ENCODE data around the gene PEAK3. TPM values are rescaled to one million over a fixed set of nuclear protein-coding genes. Genes with fewer than 3 reads are reported as not detected.
A peak's percentile ranks its signal among the peaks of the same experiment; 100 is the strongest.

PEAK3 gene
- total and polyA plus RNA-seq, 9 of the 15 experiments (the other 6 are each of a cell fraction or from before 2014, with no cell fraction given), result 0.07 to 0.40 TPM; not detected in 7

- TF ChIP-seq MLX (CRISPR knock-in tag; conservative IDR thresholded peaks at IDR 0.05) (no peak), POLR2AphosphoS5 (IDR thresholded peaks at IDR 0.05; ENCODE audit: control insufficient read depth, insufficient read depth, low read depth, low read length) (no peak), FOXA3 (CRISPR knock-in tag; conservative IDR thresholded peaks at IDR 0.05 in 1 of 2, IDR thresholded peaks at IDR 0.05 in 1 of 2) (no peak), DPF2 (IDR thresholded peaks at IDR 0.05) (no peak), POLR2B (IDR thresholded peaks at IDR 0.05; ENCODE audit: low read depth, partially characterized antibody) (peak; percentile 47), POLR2G (IDR thresholded peaks at IDR 0.05; ENCODE audit: low read depth, low read length) (peak; percentile 56), ARID1B (IDR thresholded peaks at IDR 0.05) (no peak), ARID2 (IDR thresholded peaks at IDR 0.05) (no peak), SUPT5H (IDR thresholded peaks at IDR 0.05) (peak; percentile 47; the same call in 1 of the 2 replicates), ZNF263 (CRISPR knock-in tag; IDR thresholded peaks at IDR 0.05; ENCODE audit: borderline replicate concordance) (no peak)
- TF ChIP-seq, protein P1, sequence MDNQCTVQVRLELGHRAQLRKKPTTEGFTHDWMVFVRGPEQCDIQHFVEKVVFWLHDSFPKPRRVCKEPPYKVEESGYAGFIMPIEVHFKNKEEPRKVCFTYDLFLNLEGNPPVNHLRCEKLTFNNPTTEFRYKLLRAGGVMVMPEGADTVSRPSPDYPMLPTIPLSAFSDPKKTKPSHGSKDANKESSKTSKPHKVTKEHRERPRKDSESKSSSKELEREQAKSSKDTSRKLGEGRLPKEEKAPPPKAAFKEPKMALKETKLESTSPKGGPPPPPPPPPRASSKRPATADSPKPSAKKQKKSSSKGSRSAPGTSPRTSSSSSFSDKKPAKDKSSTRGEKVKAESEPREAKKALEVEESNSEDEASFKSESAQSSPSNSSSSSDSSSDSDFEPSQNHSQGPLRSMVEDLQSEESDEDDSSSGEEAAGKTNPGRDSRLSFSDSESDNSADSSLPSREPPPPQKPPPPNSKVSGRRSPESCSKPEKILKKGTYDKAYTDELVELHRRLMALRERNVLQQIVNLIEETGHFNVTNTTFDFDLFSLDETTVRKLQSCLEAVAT (IDR thresholded peaks at IDR 0.05), result no peak
- TF ChIP-seq, protein P2, sequence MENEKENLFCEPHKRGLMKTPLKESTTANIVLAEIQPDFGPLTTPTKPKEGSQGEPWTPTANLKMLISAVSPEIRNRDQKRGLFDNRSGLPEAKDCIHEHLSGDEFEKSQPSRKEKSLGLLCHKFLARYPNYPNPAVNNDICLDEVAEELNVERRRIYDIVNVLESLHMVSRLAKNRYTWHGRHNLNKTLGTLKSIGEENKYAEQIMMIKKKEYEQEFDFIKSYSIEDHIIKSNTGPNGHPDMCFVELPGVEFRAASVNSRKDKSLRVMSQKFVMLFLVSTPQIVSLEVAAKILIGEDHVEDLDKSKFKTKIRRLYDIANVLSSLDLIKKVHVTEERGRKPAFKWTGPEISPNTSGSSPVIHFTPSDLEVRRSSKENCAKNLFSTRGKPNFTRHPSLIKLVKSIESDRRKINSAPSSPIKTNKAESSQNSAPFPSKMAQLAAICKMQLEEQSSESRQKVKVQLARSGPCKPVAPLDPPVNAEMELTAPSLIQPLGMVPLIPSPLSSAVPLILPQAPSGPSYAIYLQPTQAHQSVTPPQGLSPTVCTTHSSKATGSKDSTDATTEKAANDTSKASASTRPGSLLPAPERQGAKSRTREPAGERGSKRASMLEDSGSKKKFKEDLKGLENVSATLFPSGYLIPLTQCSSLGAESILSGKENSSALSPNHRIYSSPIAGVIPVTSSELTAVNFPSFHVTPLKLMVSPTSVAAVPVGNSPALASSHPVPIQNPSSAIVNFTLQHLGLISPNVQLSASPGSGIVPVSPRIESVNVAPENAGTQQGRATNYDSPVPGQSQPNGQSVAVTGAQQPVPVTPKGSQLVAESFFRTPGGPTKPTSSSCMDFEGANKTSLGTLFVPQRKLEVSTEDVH (IDR thresholded peaks at IDR 0.05; ENCODE audit: low read depth, partially characterized antibody), result peak; percentile 29
Observed at GRCh38 chr19:2320939-2321338, 39.0 kb upstream of the PEAK3 start (continued).
